GM23338 (cell line): ENCODE results near the gene THSD7A. TPM values are rescaled to one million over a fixed set of nuclear protein-coding genes. Genes with fewer than 3 reads are reported as not detected.

Experiments used
- ATAC-seq: fragments of 200-7000 bp; cut with Tn5 transposase; 3 replicates; pipeline ENCODE4 v1.9.1; 2020
- DNase-seq: peaks from one replicate; pipeline ENCODE4 v3.0.0-alpha.2; 2015; ENCODE audit warnings: low spot score
- H2AFZ ChIP-seq: fragments of 200-600 bp; sonication (generic); 2 replicates; pipeline ENCODE4 v1.8.0; 2016; ENCODE audit warnings: antibody characterized with exemption, mild to moderate bottlenecking, moderate library complexity
- H3F3A ChIP-seq: fragments of 200-600 bp; sonication (generic); replicated peaks from 2 replicates; pipeline ENCODE4 v1.8.0; 2017; ENCODE audit warnings: antibody characterized with exemption, mixed run types, low read depth
- H3K27ac ChIP-seq: fragments of 200-600 bp; sonication (generic); 2 replicates; pipeline ENCODE4 v1.6.1; 2016; ENCODE audit warnings: low read depth
- H3K27me3 ChIP-seq: fragments of 200-600 bp; sonication (generic); 2 replicates; pipeline ENCODE4 v1.8.0; 2016; ENCODE audit warnings: mild to moderate bottlenecking, mixed run types, moderate library complexity; ENCODE audit not compliant: insufficient read depth
- H3K36me3 ChIP-seq: fragments of 200-600 bp; sonication (generic); 2 replicates; pipeline ENCODE4 v1.8.0; 2016; ENCODE audit warnings: mild to moderate bottlenecking; ENCODE audit not compliant: insufficient read depth
- H3K4me1 ChIP-seq: fragments of 200-600 bp; sonication (generic); 2 replicates; pipeline ENCODE4 v1.8.0; 2016; ENCODE audit warnings: mild to moderate bottlenecking, moderate library complexity; ENCODE audit not compliant: insufficient read depth
- H3K4me2 ChIP-seq: fragments of 200-600 bp; sonication (generic); 2 replicates; pipeline ENCODE4 v1.7.1; 2017; ENCODE audit warnings: mixed run types
- H3K4me3 ChIP-seq: fragments of 200-600 bp; sonication (generic); 2 replicates; pipeline ENCODE4 v1.6.1; 2016; ENCODE audit warnings: mixed run types
- H3K79me2 ChIP-seq: fragments of 200-600 bp; sonication (generic); replicated peaks from 2 replicates; pipeline ENCODE4 v1.8.0; 2017; ENCODE audit warnings: mild to moderate bottlenecking; ENCODE audit not compliant: insufficient read depth
- H3K9me2 ChIP-seq: fragments of 200-600 bp; sonication (generic); 2 replicates; pipeline ENCODE4 v1.8.0; 2017; ENCODE audit not compliant: insufficient read depth
- H4K20me1 ChIP-seq: fragments of 200-600 bp; sonication (generic); replicated peaks from 2 replicates; pipeline ENCODE4 v1.8.0; 2017; ENCODE audit warnings: mild to moderate bottlenecking; ENCODE audit not compliant: insufficient read depth
- H3K27ac Mint-ChIP-seq: 2 replicates; pipeline ENCODE4 v1.8.0; 2020; ENCODE audit warnings: inconsistent platforms, mild to moderate bottlenecking, moderate library complexity, mixed read lengths
- H3K27me3 Mint-ChIP-seq: 3 replicates; pipeline ENCODE4 v1.8.0; 2022; ENCODE audit warnings: low read depth, mild to moderate bottlenecking, moderate library complexity, mixed read lengths, inconsistent platforms; ENCODE audit not compliant: insufficient read depth, poor library complexity
- H3K36me3 Mint-ChIP-seq: 3 replicates; pipeline ENCODE4 v1.8.0; 2021; ENCODE audit warnings: low read depth, mild to moderate bottlenecking, inconsistent platforms, moderate library complexity, mixed read lengths
- H3K4me1 Mint-ChIP-seq: 3 replicates; pipeline ENCODE4 v1.8.0; 2020; ENCODE audit warnings: mild to moderate bottlenecking, inconsistent platforms, mixed read lengths
- H3K4me3 Mint-ChIP-seq: 3 replicates; pipeline ENCODE4 v1.8.0; 2021; ENCODE audit warnings: moderate library complexity, mild to moderate bottlenecking, inconsistent platforms, mixed read lengths
- H3K9me3 Mint-ChIP-seq: 3 replicates; pipeline ENCODE4 v1.8.0; 2020; ENCODE audit warnings: moderate library complexity, mild to moderate bottlenecking, inconsistent platforms, mixed read lengths
- CREB1 ChIP-seq: fragments of 250-450 bp; sonication (Bioruptor Pico); IDR thresholded peaks from 2 replicates; pipeline ENCODE4 v1.5.0; 2020; ENCODE audit warnings: low read depth, mild to moderate bottlenecking, moderate library complexity
- EZH2 ChIP-seq: fragments of 200-600 bp; sonication (generic); IDR thresholded peaks from one replicate; pipeline ENCODE4 v1.8.0; 2017; ENCODE audit warnings: antibody characterized with exemption, mild to moderate bottlenecking, low read depth; ENCODE audit not compliant: unreplicated experiment
- EZH2phosphoT487 ChIP-seq: fragments of 200-600 bp; sonication (generic); IDR thresholded peaks from one replicate; pipeline ENCODE4 v1.8.1; 2018; ENCODE audit warnings: antibody characterized with exemption; ENCODE audit not compliant: unreplicated experiment
- JUNB ChIP-seq: IDR thresholded peaks from one replicate; pipeline ENCODE4 v1.6.1; 2016; ENCODE audit warnings: antibody characterized with exemption; ENCODE audit not compliant: unreplicated experiment
- STAT1 ChIP-seq: IDR thresholded peaks from one replicate; pipeline ENCODE4 v1.6.1; 2016; ENCODE audit warnings: antibody characterized with exemption; ENCODE audit not compliant: unreplicated experiment
- ZNF114 ChIP-seq: fragments of 250-450 bp; sonication (Bioruptor Pico); IDR thresholded peaks from 2 replicates; pipeline ENCODE4 v1.5.0; 2020; ENCODE audit warnings: mild to moderate bottlenecking, moderate library complexity
- ZNF331 ChIP-seq: fragments of 250-450 bp; sonication (Bioruptor Pico); IDR thresholded peaks from 2 replicates; pipeline ENCODE4 v1.5.0; 2020; ENCODE audit warnings: low read depth, mild to moderate bottlenecking, moderate library complexity
- polyA plus RNA-seq: library from polyadenylated mRNA; unstranded; fragments of >200 nt; fragmentation: Nextera tagmentation; extraction: Ambion mirVana; gene quantifications from 2 replicates; pipeline ENCODE4 v1.2.1, GENCODE V29; 2016
- total RNA-seq: library from RNA; depleted of rRNA; stranded (reverse); fragments of >200 nt; shearing (Covaris generic); gene quantifications from 2 replicates; pipeline ENCODE4 v1.2.3, GENCODE V29; 2014
- TF ChIP-seq, protein P1 (sequence below): IDR thresholded peaks from 2 replicates; pipeline ENCODE4 v1.6.1; 2016; ENCODE audit warnings: antibody characterized with exemption
- TF ChIP-seq, protein P2 (sequence below), 2 experiments: fragments of 200-600 bp in 1 of 2; sonication (generic) in 1 of 2; conservative IDR thresholded peaks; 2 replicates each; pipeline versions ENCODE4 v1.5.1 to v1.6.1; 2016 to 2017; ENCODE audit warnings: antibody characterized with exemption in 2 of 2, low read depth in 2 of 2, mild to moderate bottlenecking in 2 of 2, moderate library complexity in 1 of 2
- TF ChIP-seq, protein P3 (sequence below): IDR thresholded peaks from one replicate; pipeline ENCODE4 v1.6.1; 2018; ENCODE audit warnings: antibody characterized with exemption; ENCODE audit not compliant: unreplicated experiment

Gene THSD7A
- total and polyA plus RNA-seq, 2 experiments from 2014 or later, result 1.3 to 2.1 TPM

DNA sequence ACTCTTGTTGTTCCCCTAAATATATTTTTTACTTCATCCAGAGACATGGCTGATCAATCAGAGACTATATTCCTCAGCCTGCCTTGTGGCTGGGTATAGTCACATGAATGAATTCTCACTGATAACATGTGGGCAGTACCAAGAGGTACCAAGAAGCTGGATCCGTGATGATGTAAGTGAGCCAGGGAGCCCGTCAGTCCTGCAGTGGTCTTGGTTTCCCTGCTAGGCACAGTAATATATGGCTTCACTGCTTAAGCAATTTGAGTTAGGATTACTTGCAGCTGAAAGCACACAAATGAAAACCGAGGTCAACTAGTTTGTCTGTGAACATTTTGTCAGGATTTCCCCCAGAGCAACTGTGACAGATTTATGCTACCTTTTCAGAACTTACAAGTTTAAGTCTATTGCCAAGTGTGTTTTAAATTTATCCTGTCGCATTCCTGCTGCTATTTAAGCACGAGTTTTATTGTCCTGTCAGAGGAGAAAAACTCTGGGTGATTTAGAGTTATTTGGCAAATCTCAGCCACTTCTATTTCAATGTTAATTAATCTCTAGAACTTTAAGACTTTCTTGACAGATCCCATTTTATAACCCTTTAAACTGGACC is 476.5 kb downstream of the THSD7A start:
- H3K9me2 ChIP-seq, result peaks cover 6% of the 10 kb centered on the region; the same call in 1 of the 2 replicates

More for the DNA sequence above, 476.5 kb downstream of the THSD7A start:
- no peak overlapping the region for H2AFZ ChIP-seq
- H3K27me3 Mint-ChIP-seq, result no peaks in the 10 kb centered on the region
- no peaks in the 10 kb centered on the region for H3K36me3 Mint-ChIP-seq
- peaks cover 3% of the 10 kb centered on the region; the same call in 2 of the 3 replicates for H3K9me3 Mint-ChIP-seq
- ATAC-seq (no peak), DNase-seq (no peak)
- H3K4me1 ChIP-seq, result no peaks in the 10 kb centered on the region
- no peaks in the 10 kb centered on the region for H3K79me2 ChIP-seq
- no peak overlapping the region for H3K4me3 Mint-ChIP-seq
- H3K36me3 ChIP-seq, result no peaks in the 10 kb centered on the region
- H3K4me1 Mint-ChIP-seq, result no peaks in the 10 kb centered on the region
- no peak overlapping the region for H3K27ac ChIP-seq
- no peak overlapping the region for H3K4me2 ChIP-seq
- H3K27me3 ChIP-seq, result no peaks in the 10 kb centered on the region
- H3F3A ChIP-seq, result no peaks in the 10 kb centered on the region
- H3K27ac Mint-ChIP-seq, result no peak overlapping the region
- no peak overlapping the region for H3K4me3 ChIP-seq
- TF ChIP-seq CREB1 (CRISPR knock-in tag) (no peak), EZH2phosphoT487 (no peak), ZNF114 (CRISPR knock-in tag) (no peak), ZNF331 (no peak), EZH2 (no peak), JUNB (no peak), STAT1 (no peak)
- TF ChIP-seq, protein P1, sequence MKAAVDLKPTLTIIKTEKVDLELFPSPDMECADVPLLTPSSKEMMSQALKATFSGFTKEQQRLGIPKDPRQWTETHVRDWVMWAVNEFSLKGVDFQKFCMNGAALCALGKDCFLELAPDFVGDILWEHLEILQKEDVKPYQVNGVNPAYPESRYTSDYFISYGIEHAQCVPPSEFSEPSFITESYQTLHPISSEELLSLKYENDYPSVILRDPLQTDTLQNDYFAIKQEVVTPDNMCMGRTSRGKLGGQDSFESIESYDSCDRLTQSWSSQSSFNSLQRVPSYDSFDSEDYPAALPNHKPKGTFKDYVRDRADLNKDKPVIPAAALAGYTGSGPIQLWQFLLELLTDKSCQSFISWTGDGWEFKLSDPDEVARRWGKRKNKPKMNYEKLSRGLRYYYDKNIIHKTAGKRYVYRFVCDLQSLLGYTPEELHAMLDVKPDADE, result no peak
- TF ChIP-seq, protein P2, sequence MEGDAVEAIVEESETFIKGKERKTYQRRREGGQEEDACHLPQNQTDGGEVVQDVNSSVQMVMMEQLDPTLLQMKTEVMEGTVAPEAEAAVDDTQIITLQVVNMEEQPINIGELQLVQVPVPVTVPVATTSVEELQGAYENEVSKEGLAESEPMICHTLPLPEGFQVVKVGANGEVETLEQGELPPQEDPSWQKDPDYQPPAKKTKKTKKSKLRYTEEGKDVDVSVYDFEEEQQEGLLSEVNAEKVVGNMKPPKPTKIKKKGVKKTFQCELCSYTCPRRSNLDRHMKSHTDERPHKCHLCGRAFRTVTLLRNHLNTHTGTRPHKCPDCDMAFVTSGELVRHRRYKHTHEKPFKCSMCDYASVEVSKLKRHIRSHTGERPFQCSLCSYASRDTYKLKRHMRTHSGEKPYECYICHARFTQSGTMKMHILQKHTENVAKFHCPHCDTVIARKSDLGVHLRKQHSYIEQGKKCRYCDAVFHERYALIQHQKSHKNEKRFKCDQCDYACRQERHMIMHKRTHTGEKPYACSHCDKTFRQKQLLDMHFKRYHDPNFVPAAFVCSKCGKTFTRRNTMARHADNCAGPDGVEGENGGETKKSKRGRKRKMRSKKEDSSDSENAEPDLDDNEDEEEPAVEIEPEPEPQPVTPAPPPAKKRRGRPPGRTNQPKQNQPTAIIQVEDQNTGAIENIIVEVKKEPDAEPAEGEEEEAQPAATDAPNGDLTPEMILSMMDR (conservative IDR thresholded peaks at IDR 0.05; ENCODE audit: low read depth in 2 of 2), result no peak
- TF ChIP-seq, protein P3, sequence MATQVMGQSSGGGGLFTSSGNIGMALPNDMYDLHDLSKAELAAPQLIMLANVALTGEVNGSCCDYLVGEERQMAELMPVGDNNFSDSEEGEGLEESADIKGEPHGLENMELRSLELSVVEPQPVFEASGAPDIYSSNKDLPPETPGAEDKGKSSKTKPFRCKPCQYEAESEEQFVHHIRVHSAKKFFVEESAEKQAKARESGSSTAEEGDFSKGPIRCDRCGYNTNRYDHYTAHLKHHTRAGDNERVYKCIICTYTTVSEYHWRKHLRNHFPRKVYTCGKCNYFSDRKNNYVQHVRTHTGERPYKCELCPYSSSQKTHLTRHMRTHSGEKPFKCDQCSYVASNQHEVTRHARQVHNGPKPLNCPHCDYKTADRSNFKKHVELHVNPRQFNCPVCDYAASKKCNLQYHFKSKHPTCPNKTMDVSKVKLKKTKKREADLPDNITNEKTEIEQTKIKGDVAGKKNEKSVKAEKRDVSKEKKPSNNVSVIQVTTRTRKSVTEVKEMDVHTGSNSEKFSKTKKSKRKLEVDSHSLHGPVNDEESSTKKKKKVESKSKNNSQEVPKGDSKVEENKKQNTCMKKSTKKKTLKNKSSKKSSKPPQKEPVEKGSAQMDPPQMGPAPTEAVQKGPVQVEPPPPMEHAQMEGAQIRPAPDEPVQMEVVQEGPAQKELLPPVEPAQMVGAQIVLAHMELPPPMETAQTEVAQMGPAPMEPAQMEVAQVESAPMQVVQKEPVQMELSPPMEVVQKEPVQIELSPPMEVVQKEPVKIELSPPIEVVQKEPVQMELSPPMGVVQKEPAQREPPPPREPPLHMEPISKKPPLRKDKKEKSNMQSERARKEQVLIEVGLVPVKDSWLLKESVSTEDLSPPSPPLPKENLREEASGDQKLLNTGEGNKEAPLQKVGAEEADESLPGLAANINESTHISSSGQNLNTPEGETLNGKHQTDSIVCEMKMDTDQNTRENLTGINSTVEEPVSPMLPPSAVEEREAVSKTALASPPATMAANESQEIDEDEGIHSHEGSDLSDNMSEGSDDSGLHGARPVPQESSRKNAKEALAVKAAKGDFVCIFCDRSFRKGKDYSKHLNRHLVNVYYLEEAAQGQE, result no peak
- no peaks in the 10 kb centered on the region for H4K20me1 ChIP-seq
